Urothelium cell line (cell line): ENCODE data around the gene BLOC1S4.
A peak's percentile ranks its signal among the peaks of the same experiment; 100 is the strongest.

Experiments
- DNase-seq: peaks from one replicate; pipeline ENCODE4 v3.0.0; 2011; ENCODE audit warnings: low spot score, mixed read lengths
- FAIRE-seq: peaks from 2 replicates; lab custom pipeline; 2011; peaks lifted over from hg19 to GRCh38; lab: Jason Lieb, UNC

The BLOC1S4 gene

DNA sequence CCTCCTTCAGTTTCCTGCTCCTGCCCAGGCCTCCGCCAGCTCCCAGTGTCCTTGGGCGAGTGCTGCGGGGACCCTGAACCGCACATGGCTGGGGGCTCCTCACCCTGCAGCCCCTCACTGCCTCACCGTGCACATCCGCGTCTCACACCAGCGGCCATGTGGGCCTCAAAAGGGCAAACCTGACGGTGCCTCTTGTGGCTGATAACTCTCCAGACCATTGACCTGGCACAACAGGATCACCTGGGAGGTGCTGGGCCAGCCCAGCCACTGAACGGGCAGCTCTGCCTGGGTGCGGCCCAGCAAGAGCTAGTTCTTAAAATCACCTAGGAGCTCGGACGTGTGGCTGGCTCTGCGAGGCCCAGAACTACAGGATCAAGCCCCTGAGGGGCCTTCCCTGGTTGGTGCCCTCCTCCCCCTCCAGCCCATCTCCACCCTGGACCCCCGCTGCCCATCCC, 26.4 kb upstream of the BLOC1S4 start:
- FAIRE-seq (no peak), DNase-seq (no peak)

DNA sequence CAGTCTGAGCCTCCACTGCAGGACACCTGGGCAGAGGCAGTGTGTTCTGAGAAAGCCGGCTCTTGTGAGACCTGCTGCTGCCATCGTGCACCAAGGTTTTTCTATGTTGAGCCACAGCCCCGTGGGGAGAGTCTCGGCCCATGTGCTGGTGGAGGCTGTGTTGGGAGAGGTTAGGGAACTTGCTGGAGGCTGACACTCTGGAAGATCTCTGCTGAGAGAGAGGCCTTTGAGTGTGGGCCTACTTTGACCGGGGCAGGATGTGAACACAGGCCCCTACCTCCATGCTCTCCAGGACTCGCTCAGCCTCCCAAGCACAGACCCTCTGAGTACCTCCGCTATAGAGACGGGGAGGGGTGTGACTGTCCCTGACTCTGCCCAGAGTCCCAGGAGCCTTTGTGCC, 23.6 kb upstream of the BLOC1S4 start:
- no peak for DNase-seq
- FAIRE-seq = no peak

DNA sequence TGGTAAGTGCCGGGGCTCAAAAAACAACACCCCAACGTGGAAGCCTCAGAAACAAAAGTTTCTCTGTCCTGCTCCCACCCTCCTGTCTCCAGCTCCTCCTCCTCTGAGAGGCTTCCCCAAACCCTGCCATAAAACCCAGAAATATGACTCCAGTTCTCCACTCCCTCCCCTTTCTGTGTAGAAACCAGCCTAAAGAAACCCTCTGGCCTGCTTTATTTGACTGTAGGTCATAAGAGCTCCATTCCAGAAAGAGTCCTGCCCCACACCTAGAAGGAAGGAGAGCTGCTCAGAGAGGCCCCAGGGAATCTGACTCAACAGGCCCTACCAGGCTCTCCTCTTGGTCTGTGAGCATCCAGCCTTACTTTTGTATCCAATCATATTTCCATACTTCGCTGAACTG, 23.2 kb upstream of the BLOC1S4 start:
- no peak for FAIRE-seq
- DNase-seq = no peak

DNA sequence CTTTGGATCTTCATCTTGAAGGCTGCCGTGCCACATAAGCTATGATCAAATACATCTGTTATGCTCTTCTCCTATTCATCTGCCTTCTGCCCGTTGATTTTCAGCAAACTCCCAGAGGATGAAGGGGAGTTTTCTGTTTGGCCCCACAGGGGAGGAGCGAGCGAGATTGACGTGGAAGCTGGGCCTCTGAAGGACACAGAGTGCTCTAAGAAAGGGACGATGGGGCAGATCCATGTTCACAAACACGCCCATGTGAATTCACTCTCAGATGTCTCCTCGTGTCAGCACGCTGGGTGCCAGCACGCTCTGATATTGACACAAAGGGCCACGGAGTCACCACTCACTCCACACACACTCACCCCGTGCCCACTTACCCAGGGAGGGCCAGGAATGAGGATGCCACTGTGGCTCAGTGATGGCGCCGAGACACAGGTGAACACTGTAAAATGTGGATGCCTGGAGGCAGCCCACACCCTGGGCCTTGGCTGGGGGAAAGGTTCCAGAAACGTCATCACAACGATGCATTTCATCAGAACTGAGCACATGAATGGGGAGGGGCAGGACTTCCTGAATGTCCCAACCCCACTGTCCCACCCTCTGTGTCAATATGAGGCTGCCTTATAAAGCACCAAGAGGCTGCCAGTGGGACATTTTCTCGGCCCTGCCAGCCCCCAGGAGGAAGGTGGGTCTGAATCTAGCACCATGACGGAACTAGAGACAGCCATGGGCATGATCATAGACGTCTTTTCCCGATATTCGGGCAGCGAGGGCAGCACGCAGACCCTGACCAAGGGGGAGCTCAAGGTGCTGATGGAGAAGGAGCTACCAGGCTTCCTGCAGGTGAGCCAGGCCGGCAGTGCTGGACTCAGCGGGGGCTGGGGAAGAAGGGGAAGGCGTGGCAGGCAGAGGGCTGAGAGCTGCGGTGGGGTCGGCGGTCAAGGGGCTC, 22.5 kb upstream of the BLOC1S4 start, which contains the start of gene S100P:
TSS of gene S100P (plus strand) at position 648 of the 946 bp plus-strand sequence. CDS start at position 703, 55 bp downstream.
- no peak for FAIRE-seq
- DNase-seq = no peak

DNA sequence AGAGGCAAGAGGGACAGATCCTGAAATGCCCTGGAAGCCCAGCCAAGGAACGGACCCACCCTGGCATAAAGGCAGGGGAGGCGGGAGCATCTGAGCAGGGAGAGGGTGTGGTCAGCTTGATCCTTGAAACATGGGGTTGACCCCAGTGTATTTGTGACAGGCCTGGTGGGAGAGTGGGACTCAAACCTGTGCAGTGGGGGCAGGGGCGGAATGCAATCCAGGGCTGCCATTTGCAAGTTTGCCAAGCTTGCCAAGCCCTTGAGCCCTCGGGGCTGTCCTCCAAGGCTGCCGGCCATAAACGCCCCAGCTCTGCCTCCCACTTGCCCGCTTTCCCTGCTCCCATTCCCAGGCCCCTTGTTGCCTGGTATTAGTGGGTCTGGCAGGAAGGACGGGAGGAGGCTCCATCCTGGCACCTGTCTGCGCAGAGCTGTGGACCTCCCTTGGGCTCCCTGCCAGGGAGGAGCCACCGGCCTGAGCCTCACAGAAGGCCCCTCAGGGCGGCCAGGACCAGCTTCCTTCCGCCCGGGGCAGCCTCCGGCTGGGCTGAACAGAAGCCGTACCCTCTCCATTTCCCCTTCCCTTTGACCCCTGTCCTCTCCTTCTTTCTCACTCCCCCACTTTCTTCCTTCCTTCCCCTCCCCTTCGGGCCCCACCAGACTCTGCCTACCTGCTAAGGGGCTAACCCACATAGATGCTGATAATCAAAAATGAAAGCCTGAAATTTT, 21.6 kb upstream of the BLOC1S4 start:
- DNase-seq = no peak
- no peak for FAIRE-seq

DNA sequence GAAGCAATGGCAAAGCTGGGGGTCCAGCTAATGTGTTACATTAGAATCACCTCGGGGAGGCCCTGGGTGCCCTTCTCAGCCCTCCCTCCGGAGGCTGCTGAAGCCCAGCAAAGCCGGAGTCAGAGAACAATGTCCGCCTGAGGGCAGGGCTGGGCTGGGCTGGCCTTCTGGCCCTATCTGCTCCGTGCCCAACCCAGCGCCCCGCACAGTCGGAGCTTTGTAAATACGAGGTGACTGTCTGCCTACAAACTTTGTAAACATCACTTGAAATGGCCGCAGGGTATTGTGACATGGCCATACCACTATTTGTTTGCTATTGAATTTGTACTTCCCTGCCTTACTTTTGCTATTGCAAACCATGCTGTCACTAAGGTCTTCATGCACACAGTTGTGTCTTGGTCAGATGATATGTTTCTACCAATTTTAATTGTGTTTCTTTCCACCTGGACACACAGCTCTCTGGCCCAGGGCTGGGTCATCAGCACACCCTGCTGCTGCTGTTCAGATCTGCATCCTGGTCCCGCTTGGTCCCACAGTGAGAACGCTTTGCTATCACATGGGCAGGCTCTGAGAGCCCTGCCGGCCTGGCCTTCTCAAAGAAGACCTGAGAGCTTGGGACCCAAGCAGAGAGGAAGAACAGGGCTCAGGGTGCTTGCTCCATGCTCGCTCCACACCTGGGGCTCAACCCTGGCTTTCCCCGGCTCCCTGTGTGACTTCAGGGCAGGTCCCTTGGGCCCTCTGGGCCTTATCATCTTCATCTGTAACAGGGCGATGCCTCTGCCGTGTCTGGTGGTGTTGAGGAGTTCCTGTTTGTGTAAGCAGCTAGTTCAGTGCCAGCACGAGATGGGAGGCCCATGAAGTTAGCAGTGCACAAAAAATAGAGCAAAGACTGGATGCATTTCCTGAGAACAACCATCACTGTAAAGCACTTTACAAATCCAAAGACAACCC, 20.0 kb upstream of the BLOC1S4 start:
- DNase-seq (no peak), FAIRE-seq (no peak)

DNA sequence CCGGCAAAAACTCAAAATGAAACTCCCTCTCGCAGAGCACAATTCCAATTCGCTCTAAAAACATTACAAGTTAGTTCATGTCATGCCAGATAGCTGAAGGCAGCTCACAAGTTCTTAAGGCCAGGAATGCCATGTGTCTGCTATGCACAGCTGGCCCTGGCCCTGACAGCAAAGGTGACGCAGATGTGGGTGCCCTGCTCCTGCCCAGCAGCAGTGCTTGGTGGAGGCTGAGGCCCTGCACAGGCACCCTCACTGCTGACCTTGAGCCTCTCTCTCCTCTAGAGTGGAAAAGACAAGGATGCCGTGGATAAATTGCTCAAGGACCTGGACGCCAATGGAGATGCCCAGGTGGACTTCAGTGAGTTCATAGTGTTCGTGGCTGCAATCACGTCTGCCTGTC, 19.4 kb upstream of the BLOC1S4 start:
- FAIRE-seq (no peak), DNase-seq (no peak)

DNA sequence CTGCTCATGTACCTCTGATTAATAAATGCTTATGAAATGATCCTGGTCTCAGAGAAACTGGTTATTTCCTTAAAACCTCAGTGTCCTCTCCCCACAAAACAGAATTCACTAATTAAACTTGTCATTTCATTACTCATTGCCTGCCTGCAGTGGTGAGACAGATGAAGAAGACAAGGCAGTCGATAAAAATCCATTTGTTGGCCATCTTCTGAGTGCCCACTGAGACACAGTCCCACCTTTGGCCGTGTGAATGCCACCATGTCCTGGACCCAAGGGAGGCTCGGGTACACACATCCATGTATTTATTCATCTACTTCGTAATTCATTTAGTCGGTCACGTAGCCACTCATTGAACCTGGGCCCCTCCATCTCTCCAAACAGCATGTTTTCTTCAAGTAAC, 18.8 kb upstream of the BLOC1S4 start:
- DNase-seq = no peak
- FAIRE-seq = no peak

DNA sequence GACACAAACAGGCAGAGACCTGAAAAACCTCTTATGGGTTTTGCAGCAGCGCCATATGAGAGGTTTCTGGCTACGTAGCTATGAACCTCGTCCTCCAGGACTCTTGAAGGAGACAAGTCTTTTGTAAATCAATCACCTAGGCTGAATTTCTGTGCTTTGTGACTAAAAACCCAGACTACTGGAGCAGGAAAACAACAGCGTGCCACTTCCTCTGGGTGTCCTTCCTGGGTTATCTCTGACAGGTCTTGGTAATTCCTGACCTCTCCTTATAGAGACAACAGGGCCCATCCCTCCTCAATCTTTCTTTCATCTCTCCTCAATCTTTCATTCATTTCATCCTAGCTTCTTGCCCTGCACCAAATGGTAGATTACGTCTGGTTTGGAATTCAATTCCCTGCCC, 16.6 kb upstream of the BLOC1S4 start:
- FAIRE-seq (no peak), DNase-seq (no peak)

DNA sequence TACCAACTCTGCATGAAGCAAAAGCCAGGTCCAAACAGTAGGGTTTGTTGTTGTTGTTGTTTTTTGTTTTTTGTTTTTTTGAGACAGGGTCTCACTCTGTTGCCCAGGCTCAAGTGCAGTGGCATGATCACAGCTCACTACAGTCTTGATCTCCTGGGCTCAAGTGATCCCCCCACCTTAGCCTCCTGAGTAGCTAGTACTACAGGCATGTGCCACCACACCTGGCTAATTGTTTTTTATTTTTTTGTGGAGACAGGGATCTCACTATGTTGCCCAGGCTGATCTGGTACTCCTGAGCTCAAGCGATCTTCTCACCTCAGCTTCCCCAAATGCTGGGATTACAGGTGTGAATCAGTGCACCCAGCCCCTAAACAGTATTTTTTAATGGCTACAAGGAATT, 16.1 kb upstream of the BLOC1S4 start:
- no peak for DNase-seq
- FAIRE-seq = no peak

DNA sequence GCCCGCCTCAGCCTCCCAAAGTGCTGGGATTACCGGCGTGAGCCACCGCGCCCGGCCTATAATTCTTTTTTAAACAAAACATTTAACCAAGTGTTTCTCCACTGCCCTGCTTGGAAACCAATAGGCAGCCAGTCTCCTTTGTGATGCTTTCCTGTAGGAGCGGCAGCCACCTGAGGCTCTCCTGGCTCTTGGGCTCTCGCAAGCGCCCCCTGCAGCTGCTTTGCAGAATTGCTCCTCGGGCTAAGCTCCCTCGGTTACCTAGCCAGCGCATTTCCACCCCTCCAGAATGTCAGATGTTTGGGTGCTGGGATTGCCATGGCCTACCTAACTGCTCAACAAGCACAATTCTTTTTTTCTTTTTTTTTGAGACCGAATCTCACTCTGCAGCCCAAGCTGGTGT, 14.6 kb upstream of the BLOC1S4 start:
- DNase-seq (no peak), FAIRE-seq (no peak)

DNA sequence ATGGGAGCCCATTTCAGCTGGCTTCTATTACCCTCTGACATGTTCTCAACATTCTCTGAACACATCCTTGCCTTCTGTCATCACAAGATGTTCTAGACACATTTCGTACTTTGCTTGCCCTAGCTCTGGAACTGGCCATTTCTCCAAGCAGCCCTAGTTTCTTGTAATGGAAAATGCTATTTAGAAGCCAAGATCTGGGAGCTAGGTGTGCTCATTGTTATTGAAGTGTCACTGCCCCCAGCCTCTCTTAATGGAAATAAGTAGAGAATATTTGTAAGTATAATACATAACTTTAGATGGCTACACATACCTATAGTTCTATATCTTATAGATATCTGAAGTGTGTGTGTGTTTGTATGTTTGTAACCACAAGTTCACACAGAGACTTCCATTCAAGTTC, 13.2 kb upstream of the BLOC1S4 start:
- no peak for FAIRE-seq

DNA sequence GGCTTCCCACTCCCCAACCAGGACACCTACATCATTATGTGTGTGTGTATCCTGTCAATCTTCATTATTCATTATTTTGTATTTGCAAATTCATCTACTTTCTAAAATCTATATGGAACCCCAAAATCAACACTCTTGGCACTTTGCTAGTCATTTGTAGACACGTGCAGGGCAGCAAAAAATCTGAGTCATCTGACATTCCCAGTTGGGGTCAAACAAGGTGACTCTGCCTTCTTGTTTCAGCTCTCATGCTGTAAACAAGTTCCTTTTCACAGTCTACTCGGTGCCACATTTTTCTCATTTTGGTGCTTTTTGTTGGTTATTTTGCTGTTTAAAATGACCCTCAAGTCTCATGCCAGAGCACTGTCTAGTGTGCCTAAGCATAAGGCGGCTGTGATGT, 12.2 kb upstream of the BLOC1S4 start:
- DNase-seq = no peak
- no peak for FAIRE-seq

More for the DNA sequence above, 13.2 kb upstream of the BLOC1S4 start:
- no peak for DNase-seq

DNA sequence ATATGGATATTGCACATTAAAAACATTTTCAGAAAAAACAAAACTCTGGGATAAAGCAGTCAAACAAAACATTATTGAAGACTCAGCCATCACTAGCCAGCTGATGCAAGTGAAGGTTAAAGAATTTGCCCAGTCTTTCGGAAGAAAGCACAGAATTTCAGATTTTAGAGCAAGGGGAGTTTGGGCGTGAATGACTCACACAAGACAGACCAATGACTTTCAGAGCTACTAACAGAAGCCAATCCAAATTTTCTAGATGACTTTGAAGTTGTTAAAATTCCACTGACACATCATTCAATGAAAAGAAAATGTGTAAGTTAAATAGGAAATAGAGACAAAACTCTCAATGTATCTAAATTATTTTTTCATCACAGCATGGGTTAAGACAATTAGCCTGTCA, 10.3 kb upstream of the BLOC1S4 start:
- no peak for DNase-seq
- no peak for FAIRE-seq

DNA sequence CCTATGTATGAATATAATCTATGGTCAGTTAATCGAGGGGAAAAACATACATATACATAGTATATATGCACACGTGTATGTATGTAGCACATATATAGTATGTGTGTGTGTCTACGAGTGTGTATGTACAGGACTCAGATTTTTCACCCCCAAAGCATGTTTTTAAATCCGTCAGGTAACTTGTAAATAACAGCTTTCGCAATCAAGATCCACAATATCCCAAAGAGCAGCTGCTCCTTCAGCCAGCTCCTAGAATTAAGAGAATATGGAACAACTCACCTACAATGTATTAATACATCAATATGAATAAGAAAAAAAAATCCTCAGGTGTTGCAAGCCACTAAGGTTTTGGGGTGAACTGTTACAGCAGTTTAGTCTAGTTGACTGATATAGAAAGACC, 9.8 kb upstream of the BLOC1S4 start:
- FAIRE-seq (no peak), DNase-seq (no peak)

DNA sequence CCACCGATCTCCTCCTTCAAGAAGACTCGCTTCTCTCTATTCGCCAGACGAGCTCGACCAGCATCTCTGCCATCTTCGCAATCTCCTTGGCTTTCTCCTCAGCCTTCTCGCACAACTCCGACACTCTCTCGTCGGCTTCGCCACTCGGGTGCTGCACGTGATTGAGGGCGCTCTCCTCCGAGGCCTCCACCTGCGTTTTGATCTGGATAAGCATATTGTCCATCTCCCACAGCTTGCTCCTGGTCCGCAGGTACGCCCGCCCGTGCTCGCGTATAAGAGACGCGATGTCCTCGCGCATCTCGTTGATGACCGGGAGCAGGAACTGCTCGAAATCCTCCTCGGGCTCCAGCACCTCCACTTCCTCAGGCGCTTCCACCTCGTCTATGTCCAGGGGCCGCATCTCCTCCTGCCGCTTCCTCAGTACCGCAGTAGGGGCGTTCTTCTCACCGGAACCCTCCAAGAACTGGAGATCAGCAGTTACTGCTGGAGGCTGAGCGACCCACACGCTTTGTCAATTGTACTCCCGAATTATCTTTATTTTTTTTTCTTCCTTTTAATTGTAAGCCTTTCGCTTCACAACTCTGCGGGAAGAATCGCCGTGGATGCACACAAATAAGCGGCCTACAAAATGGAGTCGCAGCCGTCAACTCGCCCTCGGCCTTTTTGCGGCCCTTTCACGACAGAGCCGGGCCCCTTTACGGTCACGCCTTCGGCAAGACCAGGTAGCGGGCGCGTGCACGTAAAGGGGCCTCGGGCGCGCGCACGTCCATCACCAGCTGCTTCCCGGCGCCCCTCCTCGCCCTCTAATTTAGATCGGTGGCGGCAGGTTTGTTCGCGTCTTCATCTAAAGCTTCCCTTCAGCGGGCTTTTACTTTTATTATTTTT, 6.5 kb upstream of the BLOC1S4 start, which contains the start of gene MRFAP1L1:
TSS of gene MRFAP1L1 (minus strand) at position 636 of the 885 bp plus-strand sequence. CDS start at position 400, 236 bp downstream.
- FAIRE-seq (no peak), DNase-seq (peak; percentile 89)

DNA sequence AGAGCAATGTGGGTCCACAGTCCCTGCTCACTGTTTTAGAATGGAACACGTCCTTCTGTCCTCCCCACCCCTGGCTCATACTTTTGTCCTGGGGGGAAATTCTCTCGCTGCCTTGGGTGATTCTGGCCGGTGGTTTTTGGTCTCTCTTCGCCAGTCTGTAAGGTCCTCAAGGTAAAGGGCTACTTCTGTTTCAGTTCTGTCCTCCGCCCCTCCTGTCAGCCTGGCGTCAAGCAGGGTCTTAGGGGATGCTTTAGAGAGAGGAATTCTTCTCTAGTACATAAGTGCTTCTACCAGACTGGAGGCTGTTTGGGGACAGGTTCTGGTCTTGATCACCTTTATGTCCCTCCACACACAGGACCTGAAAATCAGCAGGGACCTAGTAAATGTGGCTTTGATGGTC, 5.7 kb upstream of the BLOC1S4 start:
- FAIRE-seq = no peak
- DNase-seq = no peak

DNA sequence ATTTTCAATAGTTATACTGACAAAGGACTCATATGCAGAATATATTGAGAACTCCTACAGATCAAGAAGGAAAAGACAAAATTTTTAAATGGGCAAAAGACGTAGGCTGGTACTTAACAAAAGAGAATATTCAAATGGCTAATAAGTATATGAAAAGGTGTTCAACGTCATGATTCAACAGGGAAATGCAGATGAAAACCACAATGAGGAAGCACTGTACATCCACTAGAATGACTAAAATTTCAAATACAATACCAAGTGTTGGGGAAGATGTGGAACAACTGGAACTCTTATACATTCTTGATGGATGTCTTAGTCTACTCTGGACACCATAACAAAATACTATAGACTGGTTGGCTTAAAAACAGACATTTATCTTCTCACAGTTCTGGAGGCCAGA, 5.0 kb upstream of the BLOC1S4 start:
- DNase-seq (no peak), FAIRE-seq (no peak)

DNA sequence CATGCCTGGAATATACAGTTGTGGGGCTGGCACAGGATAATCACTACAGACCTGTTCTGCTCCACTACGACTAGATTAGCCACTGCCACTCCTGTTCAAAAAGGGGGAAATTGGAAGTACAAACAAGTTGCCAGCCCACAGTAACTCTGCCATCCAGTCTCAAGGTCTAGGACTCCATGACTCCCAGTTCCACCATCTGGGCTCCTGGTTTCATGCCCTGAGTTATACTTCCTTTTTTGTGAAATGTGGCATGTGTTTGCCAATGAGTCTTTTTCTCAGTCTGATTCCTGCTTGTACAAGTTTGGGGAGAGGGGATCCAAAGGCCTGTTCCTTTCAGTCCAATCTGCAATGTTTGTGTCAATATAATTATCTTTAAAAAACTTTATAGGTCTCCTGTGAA, 1.0 kb upstream of the BLOC1S4 start:
- DNase-seq (no peak), FAIRE-seq (no peak)

DNA sequence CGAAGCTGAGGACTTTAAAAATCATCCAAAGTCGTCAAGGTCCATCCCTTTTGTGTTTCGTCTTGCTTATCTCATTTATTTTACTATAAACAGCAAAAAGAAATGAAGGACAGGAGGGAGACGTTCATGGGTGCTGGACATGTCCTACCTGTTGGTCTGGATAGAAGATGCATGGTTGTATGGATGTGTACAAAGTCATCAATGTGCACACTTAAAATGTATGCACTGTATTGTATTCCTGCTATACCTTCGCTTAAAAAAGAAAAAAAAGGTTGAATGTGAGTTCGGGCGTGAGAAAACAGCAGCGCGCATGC, 313 bp upstream of the BLOC1S4 start:
- FAIRE-seq (no peak), DNase-seq (no peak)
